CD4-positive, alpha-beta T cell treated with Interleukin-6 for 4 hours (primary cell): ENCODE data around the gene APBA1.
"Not testable (repeated sequence)": the region's sequence is repeated elsewhere in the genome, so short reads cannot be mapped to it uniquely, and the experiment has no call there.

Experiments
- DNase-seq: peaks from one replicate; pipeline ENCODE4 v3.0.0-alpha.2; 2020; ENCODE audit warnings: mixed read lengths

APBA1 gene

DNA sequence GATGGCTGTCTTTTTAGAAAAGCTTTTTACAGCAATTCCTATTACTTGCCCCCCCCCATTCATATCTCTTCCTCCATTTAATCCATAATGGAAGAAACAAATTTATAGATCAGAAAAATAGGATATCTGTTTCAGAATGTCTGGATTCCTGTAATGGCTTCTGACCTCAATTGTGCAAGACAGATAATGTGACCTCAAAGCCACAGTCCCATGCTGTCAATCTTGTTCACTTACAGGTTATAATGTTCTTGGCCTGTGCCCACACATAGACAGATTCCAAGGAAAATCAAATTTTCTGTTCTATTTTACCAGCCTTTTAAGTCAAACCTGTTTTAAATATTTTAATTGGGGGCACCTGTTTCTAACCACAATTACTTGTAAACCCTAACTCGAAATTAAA, 203.8 kb downstream of the APBA1 start:
- no peak for DNase-seq

GRCh38 chr9:69466151-69466550, 206.0 kb downstream of the APBA1 start:
- DNase-seq, result no peak

GRCh38 chr9:69465473-69465872, 206.7 kb downstream of the APBA1 start:
- DNase-seq, result no peak

GRCh38 chr9:69463497-69464068, 208.6 kb downstream of the APBA1 start:
- no peak for DNase-seq

DNA sequence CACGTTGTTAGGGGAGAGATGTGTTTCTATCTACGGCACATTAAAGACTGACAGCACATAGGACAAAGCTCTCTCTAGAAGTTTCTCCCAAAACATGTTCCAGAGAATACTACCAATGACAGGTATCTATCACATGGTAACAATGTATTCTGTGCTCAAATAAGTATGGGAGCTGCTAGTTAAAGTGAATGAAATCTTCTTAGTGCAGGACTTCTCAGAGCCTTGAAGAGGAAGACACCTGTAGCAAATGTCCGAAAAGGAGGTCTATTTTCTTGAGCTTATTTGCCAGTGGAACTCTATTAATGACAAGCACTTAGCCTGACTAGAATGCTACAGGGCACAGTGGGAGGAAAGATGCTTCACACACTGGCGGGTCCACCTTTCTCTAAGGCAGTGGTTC, 209.8 kb downstream of the APBA1 start:
- no peak for DNase-seq

GRCh38 chr9:69461103-69461887, 210.9 kb downstream of the APBA1 start:
- no peak for DNase-seq

DNA sequence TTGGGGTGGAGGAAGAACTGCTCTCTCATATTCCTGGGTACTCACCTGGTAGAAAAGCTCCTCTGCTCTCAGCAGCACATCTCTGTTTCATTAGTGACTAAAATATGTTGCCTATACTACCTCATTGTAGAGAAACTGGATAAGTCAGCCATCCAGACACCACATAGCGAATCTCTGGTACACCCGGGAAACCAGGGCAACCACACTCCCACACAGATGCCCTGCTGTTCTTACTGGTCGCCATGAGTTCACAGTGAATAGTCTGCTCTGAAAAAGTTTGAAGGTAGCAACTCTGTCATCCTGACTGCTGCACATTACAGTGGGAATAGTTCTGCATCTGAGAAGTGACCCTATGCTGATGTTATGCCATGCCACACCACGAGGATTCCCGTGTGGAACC, 212.2 kb downstream of the APBA1 start:
- no peak for DNase-seq

DNA sequence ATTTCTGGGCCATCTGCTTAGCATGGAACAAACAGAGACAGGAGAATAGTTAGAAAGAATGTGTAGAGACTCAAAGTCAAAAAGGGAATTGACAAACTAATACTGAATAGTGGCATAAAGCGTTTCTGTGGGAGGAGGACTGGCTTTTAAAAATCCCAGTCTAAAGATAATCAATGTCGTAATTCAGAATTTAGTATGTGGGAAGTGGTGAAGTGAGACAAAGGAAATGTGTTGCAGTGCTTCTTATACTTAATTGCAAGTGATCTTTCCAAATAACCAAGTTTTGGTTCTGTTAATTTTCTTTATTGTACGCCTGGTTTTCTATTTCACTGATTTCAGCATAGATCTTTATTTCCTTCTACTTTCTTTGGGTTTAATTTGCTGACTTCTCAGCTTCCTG, 214.0 kb downstream of the APBA1 start:
- no peak for DNase-seq

DNA sequence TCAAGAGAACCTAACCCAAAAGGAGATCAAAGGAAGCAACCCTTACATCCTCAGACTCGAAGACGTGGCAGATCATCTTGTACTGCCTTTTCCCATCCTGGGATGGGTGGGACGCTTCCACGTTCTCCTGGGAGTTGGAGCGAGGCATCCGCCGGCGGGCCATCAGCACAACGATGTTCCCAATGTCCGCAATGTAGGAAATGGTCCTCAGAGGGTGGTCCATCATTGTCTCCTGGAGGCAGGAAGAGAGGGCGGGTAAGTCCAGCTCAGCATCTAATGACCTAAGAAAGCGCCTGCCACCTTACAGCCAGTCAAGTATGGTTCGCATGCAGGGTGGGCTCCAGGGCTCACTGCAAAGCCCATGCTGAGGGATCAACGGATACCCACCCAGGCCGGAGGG, 216.0 kb downstream of the APBA1 start:
- DNase-seq, result no peak

- DNase-seq, result no peak
Measured at GRCh38 chr9:69455311-69455710, 216.9 kb downstream of the APBA1 start.

- no peak for DNase-seq
Measured at GRCh38 chr9:69454321-69454720, 217.8 kb downstream of the APBA1 start.

DNA sequence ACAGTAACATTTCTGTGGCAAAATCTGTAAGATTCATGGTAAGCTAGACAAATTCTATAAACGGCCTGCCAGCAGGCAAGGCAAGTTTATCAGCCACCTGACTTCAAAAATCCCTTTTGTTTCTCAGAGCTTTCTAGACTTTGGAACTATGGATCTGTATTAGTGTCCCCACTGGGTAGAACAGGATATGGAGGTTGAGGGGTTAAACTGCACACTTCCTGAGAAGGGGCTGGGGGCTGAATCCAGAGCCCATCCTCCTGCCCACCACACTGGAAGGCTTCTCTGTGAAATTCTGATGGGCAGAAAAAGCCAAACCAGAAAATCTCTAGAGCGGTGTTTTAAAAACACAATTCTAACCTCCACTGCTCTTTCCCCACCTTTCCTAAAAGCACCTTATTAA, 218.4 kb downstream of the APBA1 start:
- no peak for DNase-seq

DNA sequence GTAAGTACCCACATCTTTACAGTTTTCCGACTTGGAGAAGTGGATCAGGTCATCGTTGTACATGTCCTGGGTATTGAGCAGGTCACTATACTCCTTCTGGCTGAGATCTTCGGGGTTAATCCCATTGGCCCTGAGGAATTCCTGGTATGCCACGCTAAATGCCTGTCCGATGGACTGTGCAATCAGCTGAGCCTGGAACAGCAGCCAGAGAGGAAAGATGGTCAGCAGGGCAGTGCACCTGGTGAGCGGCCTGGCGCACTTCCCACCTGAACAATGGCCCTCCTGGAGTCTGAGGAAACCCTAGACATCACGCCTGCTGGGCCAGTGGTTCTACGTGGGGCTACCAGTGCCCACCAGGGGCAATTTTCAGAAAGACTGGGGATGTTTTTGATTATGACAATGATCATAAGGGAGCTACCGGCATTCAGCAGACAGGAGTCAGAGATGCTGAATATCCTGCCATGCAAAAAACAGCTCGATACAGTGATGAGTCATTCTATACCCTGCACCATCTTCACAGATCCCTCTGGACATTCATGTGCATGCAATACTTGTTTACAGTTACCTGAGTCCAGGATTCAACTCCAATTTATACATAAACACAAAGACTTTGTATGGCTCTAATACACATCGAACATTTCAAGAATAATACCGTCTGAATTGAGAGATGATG, 219.9 kb downstream of the APBA1 start:
- DNase-seq, result no peak

DNA sequence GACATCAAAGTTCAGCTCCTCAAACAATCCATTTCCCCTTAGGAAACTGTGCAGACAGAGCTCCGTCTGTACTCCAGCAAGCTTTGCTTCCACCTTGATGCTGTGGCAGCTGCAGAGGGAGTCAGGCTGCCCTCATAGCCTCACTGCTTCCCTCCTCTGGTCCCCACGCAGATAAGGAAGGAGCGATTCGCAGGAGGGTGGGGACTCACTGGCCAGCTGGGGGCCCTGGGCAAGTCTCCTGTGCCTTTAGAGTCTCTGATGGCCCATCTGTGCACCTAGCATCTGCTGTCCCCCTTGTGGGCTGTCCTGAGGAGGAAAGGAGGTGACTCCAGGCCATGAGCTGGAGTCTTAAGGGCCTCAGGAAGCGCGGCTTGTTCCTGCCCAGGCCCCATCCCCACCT, 225.7 kb downstream of the APBA1 start:
- no peak for DNase-seq

GRCh38 chr9:69445251-69445650, 226.9 kb downstream of the APBA1 start:
- DNase-seq, result no peak

DNA sequence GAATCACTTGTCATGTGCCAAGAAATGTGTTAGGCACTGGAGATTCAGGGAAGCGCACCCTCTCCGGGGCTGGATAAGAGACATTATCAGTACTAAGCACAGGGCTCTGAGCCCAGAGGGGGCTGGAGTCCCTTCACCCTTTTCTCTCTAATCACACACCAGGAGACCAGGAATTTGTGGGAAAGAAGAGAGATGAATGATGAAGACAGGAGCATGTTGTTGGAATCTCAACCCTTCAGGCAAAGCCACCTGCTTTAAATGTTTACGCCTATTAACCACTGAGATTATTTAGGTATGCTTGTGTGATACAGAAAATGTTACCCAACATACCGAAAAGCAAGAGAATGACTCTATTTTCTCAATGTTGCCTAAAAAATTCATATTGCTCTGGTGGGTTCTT, 227.4 kb downstream of the APBA1 start:
- DNase-seq, result no peak

- DNase-seq, result no peak
Measured at GRCh38 chr9:69444021-69444420, 228.2 kb downstream of the APBA1 start.

DNA sequence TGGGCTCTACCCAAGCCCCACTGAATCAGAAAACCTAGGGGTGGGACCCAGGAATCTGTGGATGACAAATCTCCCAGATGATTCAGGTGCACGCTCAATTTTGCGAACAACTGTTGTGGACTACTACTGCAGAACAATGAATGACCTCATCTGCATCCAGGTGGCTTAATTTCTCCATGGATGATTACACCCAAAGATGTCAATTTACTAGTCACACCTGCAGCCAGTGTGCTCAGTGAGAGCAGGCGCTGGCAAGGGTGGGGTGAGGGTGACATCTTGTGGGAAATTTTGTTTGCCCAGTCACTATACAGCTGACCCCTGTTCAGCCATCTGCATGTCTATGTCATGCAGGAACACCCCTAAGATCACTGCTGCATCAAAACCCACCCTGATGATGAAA, 229.0 kb downstream of the APBA1 start:
- no peak for DNase-seq

- no peak for DNase-seq
Measured at GRCh38 chr9:69442486-69442885, 229.7 kb downstream of the APBA1 start.

DNA sequence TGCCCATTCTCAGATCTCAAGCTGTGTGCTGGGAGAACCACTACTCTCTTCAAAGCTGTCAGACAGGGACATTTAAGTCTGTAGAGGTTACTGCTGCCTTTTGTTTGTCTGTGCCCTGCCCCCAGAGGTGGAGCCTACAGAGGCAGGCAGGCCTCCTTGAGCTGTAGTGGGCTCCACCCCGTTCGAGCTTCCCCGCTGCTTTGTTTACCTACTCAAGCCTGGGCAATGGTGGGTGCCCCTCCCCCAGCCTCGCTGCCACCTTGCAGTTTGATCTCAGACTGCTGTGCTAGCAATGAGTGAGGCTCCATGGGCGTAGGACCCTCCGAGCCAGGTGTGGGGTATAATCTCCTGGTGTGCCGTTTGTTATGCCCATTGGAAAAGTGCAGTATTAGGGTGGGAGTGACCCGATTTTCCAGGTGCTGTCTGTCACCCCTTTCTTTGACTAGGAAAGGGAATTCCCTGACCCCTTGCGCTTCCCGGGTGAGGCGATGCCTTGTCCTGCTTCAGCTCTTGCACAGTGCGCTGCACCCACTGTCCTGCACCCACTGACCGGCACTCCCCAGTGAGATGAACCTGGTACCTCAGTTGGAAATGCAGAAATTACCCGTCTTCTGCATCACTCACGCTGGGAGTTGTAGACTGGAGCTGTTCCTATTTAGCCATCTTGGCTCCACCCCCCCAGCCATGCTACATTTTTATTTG, 231.8 kb downstream of the APBA1 start:
- not testable (repeated sequence) for DNase-seq

- DNase-seq, result not testable (repeated sequence)
Measured at GRCh38 chr9:69439654-69440053, 232.5 kb downstream of the APBA1 start.

DNA sequence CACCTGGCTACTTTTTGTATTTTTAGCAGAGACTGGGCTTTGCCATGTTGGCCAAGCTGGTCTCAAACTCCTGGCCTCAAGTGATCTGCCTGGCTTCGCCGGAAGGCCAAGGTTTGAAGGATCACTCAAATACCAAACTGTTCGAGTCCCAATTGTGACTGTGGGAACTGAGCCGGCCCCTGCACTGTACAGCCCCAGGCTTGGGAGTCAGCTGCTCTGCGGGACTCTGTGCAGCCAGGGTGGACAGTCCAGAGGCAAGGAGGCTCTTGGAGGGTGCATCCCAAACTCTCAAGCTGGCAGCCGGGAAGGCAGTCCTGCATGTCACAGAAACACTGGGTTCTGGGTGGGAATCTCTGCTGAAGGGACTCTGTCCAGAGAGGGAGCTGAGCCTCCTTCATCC, 238.2 kb downstream of the APBA1 start:
- no peak for DNase-seq

DNA sequence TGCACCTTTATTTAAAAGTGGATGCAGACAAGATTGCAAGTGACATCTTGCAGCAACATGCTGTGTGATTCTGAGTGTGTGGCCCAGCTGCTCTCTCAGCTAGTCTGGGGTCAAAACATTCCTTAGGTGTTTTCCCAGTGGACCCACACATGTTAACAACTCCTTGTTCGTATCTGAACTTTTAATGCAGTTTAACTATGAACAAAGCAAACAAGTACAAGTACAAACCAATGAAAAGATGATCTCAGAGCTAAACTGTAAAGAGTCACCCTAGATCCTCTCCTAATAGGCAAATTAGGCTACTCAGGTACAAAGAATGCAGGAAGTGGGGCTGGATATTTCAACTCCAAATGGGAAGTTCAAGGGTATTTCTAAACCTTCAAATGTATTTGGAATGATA, 238.8 kb downstream of the APBA1 start:
- no peak for DNase-seq

DNA sequence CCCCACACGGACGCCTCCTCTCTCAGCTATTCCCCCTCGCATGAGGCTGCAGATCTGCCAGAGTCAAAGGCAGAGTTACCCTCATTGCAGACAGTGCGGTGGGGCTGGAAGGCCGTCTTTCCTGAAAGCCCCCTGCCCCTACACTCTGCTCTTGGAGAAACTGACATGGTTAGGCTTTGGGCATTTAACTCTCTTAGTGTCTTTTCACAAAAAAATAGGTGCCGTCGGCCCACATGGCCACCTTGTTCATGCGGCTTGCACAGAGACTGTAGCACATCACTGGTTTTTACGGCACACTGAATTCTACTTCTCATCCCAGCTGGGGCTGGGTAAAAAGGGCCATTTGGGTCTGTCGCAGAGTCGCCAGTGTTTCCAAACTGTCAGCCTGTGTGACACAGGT, 239.5 kb downstream of the APBA1 start:
- DNase-seq, result no peak
